KMS-11 (cell line): ENCODE data around the gene STARD9.

ENCODE experiments used
- H2AFZ ChIP-seq: fragments of 200-600 bp; sonication (generic); 2 replicates; pipeline ENCODE4 v1.6.1; 2016; ENCODE audit warnings: antibody characterized with exemption, mixed run types, low read depth
- H3K27ac ChIP-seq: fragments of 200-600 bp; sonication (generic); 2 replicates; pipeline ENCODE4 v1.6.1; 2016; ENCODE audit warnings: mild to moderate bottlenecking, mixed run types
- H3K27me3 ChIP-seq: fragments of 200-600 bp; sonication (generic); 2 replicates; pipeline ENCODE4 v1.6.1; 2017; ENCODE audit warnings: mild to moderate bottlenecking, low read depth, mixed run types, moderate library complexity; ENCODE audit not compliant: insufficient read depth
- H3K36me3 ChIP-seq: fragments of 200-600 bp; sonication (generic); 2 replicates; pipeline ENCODE4 v1.6.1; 2017; ENCODE audit warnings: mild to moderate bottlenecking, mixed run types; ENCODE audit not compliant: insufficient read depth
- H3K4me1 ChIP-seq: fragments of 200-600 bp; sonication (generic); 2 replicates; pipeline ENCODE4 v1.6.1; 2016; ENCODE audit warnings: mild to moderate bottlenecking, low read depth, mixed run types; ENCODE audit not compliant: poor library complexity, severe bottlenecking
- H3K4me2 ChIP-seq: fragments of 200-600 bp; sonication (generic); 2 replicates; pipeline ENCODE4 v1.7.0; 2016; ENCODE audit warnings: mild to moderate bottlenecking, mixed run types
- H3K4me3 ChIP-seq: fragments of 200-600 bp; sonication (generic); IDR thresholded peaks from 2 replicates; pipeline ENCODE4 v1.6.1; 2017; ENCODE audit warnings: low read depth, low read length, mixed read lengths; ENCODE audit not compliant: insufficient read depth
- H3K79me2 ChIP-seq: fragments of 200-600 bp; sonication (generic); 2 replicates; pipeline ENCODE4 v1.6.1; 2016; ENCODE audit warnings: low read depth, mixed run types; ENCODE audit not compliant: insufficient read depth
- H3K9ac ChIP-seq: fragments of 200-600 bp; sonication (generic); 2 replicates; pipeline ENCODE4 v1.6.1; 2016; ENCODE audit warnings: mild to moderate bottlenecking, mixed run types
- H4K20me1 ChIP-seq: fragments of 200-600 bp; sonication (generic); 2 replicates; pipeline ENCODE4 v1.6.1; 2016; ENCODE audit warnings: mild to moderate bottlenecking, mixed run types; ENCODE audit not compliant: insufficient read depth
- CTCF ChIP-seq: fragments of 200-600 bp; sonication (generic); conservative IDR thresholded peaks from 2 replicates; pipeline ENCODE4 v1.6.1; 2017; ENCODE audit warnings: low read depth, mild to moderate bottlenecking, antibody characterized with exemption, low read length, moderate library complexity, mixed read lengths

Gene STARD9

GRCh38 chr15:42691308-42691707 is 115.9 kb downstream of the STARD9 start:
- no peaks in the 10 kb centered on the region for H3K4me1 ChIP-seq
- H3K27me3 ChIP-seq, result no peaks in the 10 kb centered on the region
- H3K4me2 ChIP-seq, result no peak overlapping the region
- TF ChIP-seq CTCF, result no peak
- H3K27ac ChIP-seq, result no peak overlapping the region
- no peaks in the 10 kb centered on the region for H4K20me1 ChIP-seq
- no peaks in the 10 kb centered on the region for H3K36me3 ChIP-seq
- no peak overlapping the region for H2AFZ ChIP-seq
- no peaks in the 10 kb centered on the region for H3K79me2 ChIP-seq
- no peak overlapping the region for H3K4me3 ChIP-seq
- no peak overlapping the region for H3K9ac ChIP-seq

- Histone ChIP-seq H3K36me3 (no peaks in the 10 kb centered on the region), H2AFZ (no peak overlapping the region), H4K20me1 (no peaks in the 10 kb centered on the region), H3K4me3 (no peak overlapping the region), H3K27me3 (no peaks in the 10 kb centered on the region), H3K4me1 (no peaks in the 10 kb centered on the region), H3K27ac (no peak overlapping the region), H3K79me2 (no peaks in the 10 kb centered on the region), H3K4me2 (no peak overlapping the region), H3K9ac (no peak overlapping the region)
- no peak for TF ChIP-seq CTCF
Measured at GRCh38 chr15:42691770-42692169, 116.4 kb downstream of the STARD9 start.

GRCh38 chr15:42692536-42692935 is 117.1 kb downstream of the STARD9 start:
- no peak for TF ChIP-seq CTCF
- Histone ChIP-seq H3K79me2 (no peaks in the 10 kb centered on the region), H3K4me1 (no peaks in the 10 kb centered on the region)

GRCh38 chr15:42692997-42693396 is 117.6 kb downstream of the STARD9 start:
- Histone ChIP-seq H3K36me3 (no peaks in the 10 kb centered on the region), H3K9ac (no peak overlapping the region)

More at GRCh38 chr15:42692536-42692935, 117.1 kb downstream of the STARD9 start:
- Histone ChIP-seq H2AFZ (no peak overlapping the region), H3K36me3 (no peaks in the 10 kb centered on the region), H4K20me1 (no peaks in the 10 kb centered on the region), H3K4me3 (no peak overlapping the region), H3K27ac (no peak overlapping the region), H3K27me3 (no peaks in the 10 kb centered on the region), H3K4me2 (no peak overlapping the region), H3K9ac (no peak overlapping the region)

More at GRCh38 chr15:42692997-42693396, 117.6 kb downstream of the STARD9 start:
- no peaks in the 10 kb centered on the region for H3K79me2 ChIP-seq
- no peaks in the 10 kb centered on the region for H3K4me1 ChIP-seq
- TF ChIP-seq CTCF, result no peak
- H2AFZ ChIP-seq, result no peak overlapping the region
- H3K4me2 ChIP-seq, result no peak overlapping the region
- H4K20me1 ChIP-seq, result no peaks in the 10 kb centered on the region
- no peaks in the 10 kb centered on the region for H3K27me3 ChIP-seq
- H3K4me3 ChIP-seq, result no peak overlapping the region
- no peak overlapping the region for H3K27ac ChIP-seq
